ENCODE measurements around the gene TNNT1. TPM values are rescaled to one million over a fixed set of nuclear protein-coding genes. Genes with fewer than 3 reads are reported as not detected.

Gene TNNT1
- total RNA-seq, 6 donors from 2014 or later = 1.3 to 31.2 (median 2.4) TPM; not detected in 1

DNA sequence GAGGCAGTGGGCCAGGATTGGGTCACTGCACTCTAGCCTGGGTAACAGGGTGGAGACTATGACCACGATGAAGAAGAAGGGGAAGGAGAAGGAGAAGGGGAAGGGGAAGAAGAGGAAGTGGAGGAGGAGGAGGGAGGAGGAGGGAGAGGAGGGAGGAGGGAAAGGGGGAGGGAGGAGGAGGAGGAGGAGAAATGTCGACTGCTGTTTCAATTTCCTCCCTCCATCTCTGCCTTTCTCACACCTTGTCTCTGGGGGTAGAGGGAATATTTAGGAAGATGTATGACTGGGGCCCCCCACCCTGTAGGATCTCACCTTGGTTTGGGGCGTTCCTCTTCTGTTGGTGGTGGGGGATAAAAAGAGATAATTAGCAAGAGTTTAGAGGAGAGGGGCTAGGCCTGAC, 3.8 kb downstream of the TNNT1 start:
- peaks cover 0 to 26% (median 21%) of the 10 kb centered on the region in 4 donors for H3K4me1 ChIP-seq
- ATAC-seq (ENCODE audit: low FRiP score in 2 of 2) (no peak), DNase-seq (no peak)
- no peaks in the 10 kb centered on the region for H3K36me3 ChIP-seq
- TF ChIP-seq POLR2AphosphoS5 (IDR thresholded peaks at IDR 0.05) (no peak), POLR2A (IDR thresholded peaks at IDR 0.05) (no peak), EP300 (IDR thresholded peaks at IDR 0.05) (no peak)
- TF ChIP-seq, protein P1, sequence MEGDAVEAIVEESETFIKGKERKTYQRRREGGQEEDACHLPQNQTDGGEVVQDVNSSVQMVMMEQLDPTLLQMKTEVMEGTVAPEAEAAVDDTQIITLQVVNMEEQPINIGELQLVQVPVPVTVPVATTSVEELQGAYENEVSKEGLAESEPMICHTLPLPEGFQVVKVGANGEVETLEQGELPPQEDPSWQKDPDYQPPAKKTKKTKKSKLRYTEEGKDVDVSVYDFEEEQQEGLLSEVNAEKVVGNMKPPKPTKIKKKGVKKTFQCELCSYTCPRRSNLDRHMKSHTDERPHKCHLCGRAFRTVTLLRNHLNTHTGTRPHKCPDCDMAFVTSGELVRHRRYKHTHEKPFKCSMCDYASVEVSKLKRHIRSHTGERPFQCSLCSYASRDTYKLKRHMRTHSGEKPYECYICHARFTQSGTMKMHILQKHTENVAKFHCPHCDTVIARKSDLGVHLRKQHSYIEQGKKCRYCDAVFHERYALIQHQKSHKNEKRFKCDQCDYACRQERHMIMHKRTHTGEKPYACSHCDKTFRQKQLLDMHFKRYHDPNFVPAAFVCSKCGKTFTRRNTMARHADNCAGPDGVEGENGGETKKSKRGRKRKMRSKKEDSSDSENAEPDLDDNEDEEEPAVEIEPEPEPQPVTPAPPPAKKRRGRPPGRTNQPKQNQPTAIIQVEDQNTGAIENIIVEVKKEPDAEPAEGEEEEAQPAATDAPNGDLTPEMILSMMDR (IDR thresholded peaks at IDR 0.05) = no peak
- no peak overlapping the region for H3K4me3 ChIP-seq
- H3K27ac ChIP-seq = no peak overlapping the region
- WGBS, 2 donors = 16 to 21% methylated on average over 3 of the region's 3 CpGs
- peaks cover 0 to 50% (median 21%) of the 10 kb centered on the region in 4 donors for H3K27me3 ChIP-seq
- no peaks in the 10 kb centered on the region for H3K9me3 ChIP-seq

DNA sequence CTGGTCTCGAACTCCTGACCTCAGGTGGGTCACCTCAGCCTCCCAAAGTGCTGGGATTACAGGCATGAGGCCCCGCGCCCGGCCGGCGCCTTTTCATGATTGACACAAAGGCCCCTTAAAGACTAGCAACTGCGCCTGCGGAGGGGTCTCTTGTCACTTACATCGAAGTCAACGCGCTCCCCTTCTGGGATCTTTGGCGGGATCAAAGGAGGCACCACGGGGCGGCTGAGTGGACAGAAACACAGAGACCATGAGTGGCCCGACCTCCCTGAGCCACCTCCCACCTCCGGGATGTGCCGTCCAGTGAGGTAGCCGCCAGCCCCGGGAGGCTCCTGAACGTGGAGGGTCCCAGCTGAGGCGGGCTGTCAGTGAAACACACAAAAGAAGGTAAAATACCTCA, 7.3 kb downstream of the TNNT1 start:
- H3K27me3 ChIP-seq = peaks cover 0 to 33% (median 16%) of the 10 kb centered on the region in 4 donors
- WGBS, 2 donors = 11 to 29% methylated on average over 15 to 16 of the region's 21 CpGs

DNA sequence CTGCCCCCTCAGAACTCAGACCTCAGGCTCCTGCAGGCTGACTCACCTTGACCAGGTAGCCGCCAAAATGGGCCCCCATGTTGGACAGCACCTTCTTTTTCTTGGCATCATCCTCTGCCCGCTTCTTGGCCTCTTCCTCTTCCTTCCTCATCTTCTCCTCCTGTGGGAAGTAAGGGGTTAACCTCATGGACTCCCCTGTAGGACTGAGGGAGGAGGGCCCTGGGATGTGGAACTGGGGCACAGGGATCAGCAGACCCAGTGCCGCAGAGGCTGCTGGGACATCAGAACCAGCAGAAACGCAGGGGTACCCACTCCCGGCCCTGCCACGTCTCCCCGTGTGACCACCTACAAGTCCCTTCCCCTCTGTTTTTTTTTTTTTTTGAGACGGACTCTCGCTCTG, 11.1 kb downstream of the TNNT1 start:
- no peak for ATAC-seq (ENCODE audit: low FRiP score in 2 of 2)
- Histone ChIP-seq H3K27me3 (peaks cover 0 to 15% (median 3%) of the 10 kb centered on the region in 4 donors), H3K27ac (no peak overlapping the region), H3K9me3 (no peaks in the 10 kb centered on the region), H3K36me3 (no peaks in the 10 kb centered on the region), H3K4me1 (peaks cover 0 to 11% (median 8%) of the 10 kb centered on the region in 4 donors), H3K4me3 (no peak overlapping the region)
- DNase-seq = no peak
- no peak for TF ChIP-seq POLR2AphosphoS5 (IDR thresholded peaks at IDR 0.05)
- 50% methylated on average over 9 of the region's 9 CpGs for WGBS, 2 donors

More for the DNA sequence above, 7.3 kb downstream of the TNNT1 start:
- Histone ChIP-seq H3K4me1 (peaks cover 0 to 25% (median 20%) of the 10 kb centered on the region in 4 donors), H3K9me3 (no peaks in the 10 kb centered on the region), H3K36me3 (no peaks in the 10 kb centered on the region), H3K27ac (no peak overlapping the region), H3K4me3 (no peak overlapping the region)
- TF ChIP-seq POLR2AphosphoS5 (IDR thresholded peaks at IDR 0.05) (no peak), POLR2A (IDR thresholded peaks at IDR 0.05) (no peak), EP300 (IDR thresholded peaks at IDR 0.05) (no peak)
- TF ChIP-seq, protein P1 (IDR thresholded peaks at IDR 0.05) = no peak
- DNase-seq = peak in 1 of 2 donors; percentile 78
- peak in 1 of 2 donors; percentile 24 for ATAC-seq (ENCODE audit: low FRiP score in 2 of 2)

DNA sequence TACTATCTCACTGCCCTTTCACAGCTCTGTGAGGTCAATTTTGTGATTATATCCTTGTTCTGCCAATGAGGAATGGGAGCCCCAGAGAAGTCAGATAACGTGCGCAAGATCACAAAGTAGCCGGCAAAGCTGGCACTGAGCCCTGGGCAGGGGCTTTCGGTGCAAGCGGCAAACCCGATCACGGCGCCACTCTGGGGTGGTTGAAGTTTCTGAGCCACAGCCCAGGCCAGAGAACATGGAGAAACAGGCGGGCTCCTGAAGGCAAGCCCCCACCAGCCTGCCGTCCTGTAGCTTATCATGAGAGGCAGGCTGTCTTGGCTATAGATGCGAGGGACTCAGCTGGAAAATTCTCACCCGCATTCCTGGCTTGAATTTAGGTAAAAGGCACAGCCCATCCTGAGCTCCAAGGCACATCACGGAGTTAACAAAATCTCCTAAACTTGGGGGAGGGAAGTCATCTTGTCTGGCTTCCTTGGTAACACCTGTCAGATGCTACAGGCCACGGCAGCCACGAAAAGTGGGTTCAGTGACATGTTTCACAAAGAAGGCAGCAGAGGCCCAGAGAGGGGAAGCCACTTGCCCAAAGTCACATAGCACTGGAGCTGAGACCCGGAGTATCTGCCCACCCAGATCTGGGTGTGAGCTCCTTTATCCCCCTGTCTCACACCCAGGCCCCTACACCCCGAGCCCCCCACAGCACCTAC, 12.5 kb downstream of the TNNT1 start:
- WGBS, 2 donors = 82 to 84% methylated on average over 16 to 17 of the region's 17 CpGs
- H3K9me3 ChIP-seq = no peaks in the 10 kb centered on the region
- no peak for ATAC-seq (ENCODE audit: low FRiP score in 2 of 2)
- H3K27ac ChIP-seq = no peak overlapping the region
- DNase-seq = peak in 1 of 2 donors; percentile 59
- H3K4me3 ChIP-seq = no peak overlapping the region
- no peaks in the 10 kb centered on the region for H3K36me3 ChIP-seq
- H3K27me3 ChIP-seq = peaks cover 0 to 8% (median under 1%) of the 10 kb centered on the region in 4 donors
- TF ChIP-seq, protein P1 (IDR thresholded peaks at IDR 0.05) = no peak
- TF ChIP-seq EP300 (IDR thresholded peaks at IDR 0.05) (no peak), POLR2AphosphoS5 (IDR thresholded peaks at IDR 0.05) (no peak), POLR2A (IDR thresholded peaks at IDR 0.05) (no peak)
- H3K4me1 ChIP-seq = peaks cover 0 to 7% (median 6%) of the 10 kb centered on the region in 4 donors

DNA sequence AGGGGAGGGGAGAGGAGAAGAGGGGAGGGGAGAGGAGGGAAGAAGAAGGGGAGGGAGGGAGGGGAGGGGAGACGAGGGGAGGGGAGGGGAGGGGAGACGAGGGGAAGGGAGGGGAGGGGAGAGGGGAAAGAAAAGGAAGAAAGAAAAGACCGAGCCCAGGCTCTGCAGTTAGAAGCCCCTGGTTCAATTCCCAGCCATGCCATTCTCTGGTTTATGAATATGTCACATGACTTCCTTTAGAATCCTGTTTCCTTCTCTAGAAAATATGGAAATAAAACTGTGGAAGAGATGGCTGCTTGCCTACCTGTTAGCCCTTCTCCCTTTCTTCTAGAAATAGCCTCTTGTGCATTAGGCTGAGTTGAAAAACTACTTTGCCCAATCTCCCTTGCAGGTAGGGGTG, 14.3 kb downstream of the TNNT1 start:
- ATAC-seq (ENCODE audit: low FRiP score in 2 of 2) (no peak), DNase-seq (no peak)
- WGBS, 2 donors = 6% methylated on average over 2 of the region's 3 CpGs; no CpG with 5 or more reads in 1 of the 2 donors
- Histone ChIP-seq H3K9me3 (no peaks in the 10 kb centered on the region), H3K36me3 (no peaks in the 10 kb centered on the region), H3K4me1 (no peaks in the 10 kb centered on the region), H3K27ac (no peak overlapping the region), H3K27me3 (peaks cover 0 to 6% (median 0%) of the 10 kb centered on the region in 4 donors), H3K4me3 (no peak overlapping the region)
- TF ChIP-seq EP300 (IDR thresholded peaks at IDR 0.05) = no peak
- TF ChIP-seq POLR2AphosphoS5 (IDR thresholded peaks at IDR 0.05) = no peak
- TF ChIP-seq POLR2A (IDR thresholded peaks at IDR 0.05) = no peak
- TF ChIP-seq, protein P1 (IDR thresholded peaks at IDR 0.05) = no peak

Data from upper lobe of left lung (tissue), 6 donors.